ENCODE results near the gene U2SURP. TPM values are rescaled to one million over a fixed set of nuclear protein-coding genes. Genes with fewer than 3 reads are reported as not detected.

Gene U2SURP
- total and polyA plus RNA-seq, 4 donors: 8.3 to 41.2 (median 30.3) TPM

DNA sequence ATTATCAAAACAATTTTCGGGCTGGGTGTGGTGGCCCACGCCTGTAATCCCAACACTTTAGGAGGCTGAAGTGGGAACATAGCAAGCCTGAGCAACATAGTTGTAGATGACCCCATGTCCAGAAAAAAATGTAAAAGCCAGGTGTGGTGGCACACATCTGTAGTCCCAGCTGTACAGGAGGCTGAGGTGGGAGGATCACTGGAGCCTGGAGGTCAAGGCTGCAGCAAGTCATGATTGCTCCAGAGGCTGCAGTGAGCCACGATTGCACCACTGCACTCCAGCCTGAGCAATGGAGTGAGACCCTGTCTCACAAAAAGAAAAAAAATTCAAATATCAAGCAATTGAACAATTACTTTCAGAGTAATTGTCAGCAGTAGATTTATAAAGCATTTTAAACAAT lies 29.9 kb upstream of the U2SURP start:
- 79% methylated on average over 3 of the region's 3 CpGs for WGBS
- no peak for DNase-seq (ENCODE audit: low spot score)
- no peaks in the 10 kb centered on the region for H3K36me3 ChIP-seq (ENCODE audit: control insufficient read depth in 4 of 4, insufficient read depth in 3 of 4, low read depth in 1 of 4, low read length in 3 of 4)

GRCh38 chr3:142972092-142972753 lies 29.1 kb upstream of the U2SURP start:
- Histone ChIP-seq H3K4me3 (ENCODE audit: low read depth in 1 of 3, low read length in 3 of 3) (no peak overlapping the region), H3K27ac (ENCODE audit: low read depth in 1 of 2, low read length in 2 of 2) (no peak overlapping the region), H3K27me3 (ENCODE audit: control insufficient read depth in 4 of 4, insufficient read depth in 4 of 4, low read length in 3 of 4) (no peaks in the 10 kb centered on the region), H3K9ac (ENCODE audit: low read depth in 1 of 2, low read length in 2 of 2) (no peak overlapping the region), H3K4me1 (ENCODE audit: control insufficient read depth in 4 of 4, insufficient read depth in 4 of 4, low read length in 3 of 4) (peaks cover 4 to 28% (median 25%) of the 10 kb centered on the region in 4 donors), H3K9me3 (ENCODE audit: control insufficient read depth in 4 of 4, low read length in 3 of 4) (no peaks in the 10 kb centered on the region), H3K36me3 (ENCODE audit: control insufficient read depth in 4 of 4, insufficient read depth in 3 of 4, low read depth in 1 of 4, low read length in 3 of 4) (no peaks in the 10 kb centered on the region)
- 91% methylated on average over 7 of the region's 7 CpGs for WGBS
- no peak for DNase-seq (ENCODE audit: low spot score)
- no peak for TF ChIP-seq JUND (IDR thresholded peaks at IDR 0.05)
- no peak for TF ChIP-seq SP1 (IDR thresholded peaks at IDR 0.05)
- TF ChIP-seq, protein P1, sequence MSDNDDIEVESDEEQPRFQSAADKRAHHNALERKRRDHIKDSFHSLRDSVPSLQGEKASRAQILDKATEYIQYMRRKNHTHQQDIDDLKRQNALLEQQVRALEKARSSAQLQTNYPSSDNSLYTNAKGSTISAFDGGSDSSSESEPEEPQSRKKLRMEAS (IDR thresholded peaks at IDR 0.05): no peak
- TF ChIP-seq HNF4G (IDR thresholded peaks at IDR 0.05): no peak
- no peak for TF ChIP-seq NR2F2 (IDR thresholded peaks at IDR 0.05)
- no peak for TF ChIP-seq FOXA1 (IDR thresholded peaks at IDR 0.05)
- TF ChIP-seq EGR1 (IDR thresholded peaks at IDR 0.05; ENCODE audit: low read depth in 2 of 2): no peak
- no peak for TF ChIP-seq RXRA (IDR thresholded peaks at IDR 0.05)
- no peak for TF ChIP-seq YY1 (IDR thresholded peaks at IDR 0.05)
- TF ChIP-seq GABPA (IDR thresholded peaks at IDR 0.05 in 1 of 2, conservative IDR thresholded peaks at IDR 0.05 in 1 of 2): no peak
- TF ChIP-seq FOXA2 (IDR thresholded peaks at IDR 0.05): no peak
- TF ChIP-seq ATF3 (IDR thresholded peaks at IDR 0.05): no peak
- TF ChIP-seq, protein P2, sequence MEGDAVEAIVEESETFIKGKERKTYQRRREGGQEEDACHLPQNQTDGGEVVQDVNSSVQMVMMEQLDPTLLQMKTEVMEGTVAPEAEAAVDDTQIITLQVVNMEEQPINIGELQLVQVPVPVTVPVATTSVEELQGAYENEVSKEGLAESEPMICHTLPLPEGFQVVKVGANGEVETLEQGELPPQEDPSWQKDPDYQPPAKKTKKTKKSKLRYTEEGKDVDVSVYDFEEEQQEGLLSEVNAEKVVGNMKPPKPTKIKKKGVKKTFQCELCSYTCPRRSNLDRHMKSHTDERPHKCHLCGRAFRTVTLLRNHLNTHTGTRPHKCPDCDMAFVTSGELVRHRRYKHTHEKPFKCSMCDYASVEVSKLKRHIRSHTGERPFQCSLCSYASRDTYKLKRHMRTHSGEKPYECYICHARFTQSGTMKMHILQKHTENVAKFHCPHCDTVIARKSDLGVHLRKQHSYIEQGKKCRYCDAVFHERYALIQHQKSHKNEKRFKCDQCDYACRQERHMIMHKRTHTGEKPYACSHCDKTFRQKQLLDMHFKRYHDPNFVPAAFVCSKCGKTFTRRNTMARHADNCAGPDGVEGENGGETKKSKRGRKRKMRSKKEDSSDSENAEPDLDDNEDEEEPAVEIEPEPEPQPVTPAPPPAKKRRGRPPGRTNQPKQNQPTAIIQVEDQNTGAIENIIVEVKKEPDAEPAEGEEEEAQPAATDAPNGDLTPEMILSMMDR (IDR thresholded peaks at IDR 0.05; ENCODE audit: low read depth, low read length, missing input control): no peak
- TF ChIP-seq TAF1 (conservative IDR thresholded peaks at IDR 0.05): no peak
- no peak for TF ChIP-seq RAD21 (IDR thresholded peaks at IDR 0.05)

More for the DNA sequence above, 29.9 kb upstream of the U2SURP start:
- TF ChIP-seq HNF4G (IDR thresholded peaks at IDR 0.05) (no peak), ZBTB33 (IDR thresholded peaks at IDR 0.05) (no peak), FOXA1 (IDR thresholded peaks at IDR 0.05) (no peak), YY1 (IDR thresholded peaks at IDR 0.05) (no peak), JUND (IDR thresholded peaks at IDR 0.05) (no peak), ATF3 (IDR thresholded peaks at IDR 0.05) (no peak), TAF1 (conservative IDR thresholded peaks at IDR 0.05) (no peak), GABPA (IDR thresholded peaks at IDR 0.05 in 1 of 2, conservative IDR thresholded peaks at IDR 0.05 in 1 of 2) (no peak)
- TF ChIP-seq, protein P3, sequence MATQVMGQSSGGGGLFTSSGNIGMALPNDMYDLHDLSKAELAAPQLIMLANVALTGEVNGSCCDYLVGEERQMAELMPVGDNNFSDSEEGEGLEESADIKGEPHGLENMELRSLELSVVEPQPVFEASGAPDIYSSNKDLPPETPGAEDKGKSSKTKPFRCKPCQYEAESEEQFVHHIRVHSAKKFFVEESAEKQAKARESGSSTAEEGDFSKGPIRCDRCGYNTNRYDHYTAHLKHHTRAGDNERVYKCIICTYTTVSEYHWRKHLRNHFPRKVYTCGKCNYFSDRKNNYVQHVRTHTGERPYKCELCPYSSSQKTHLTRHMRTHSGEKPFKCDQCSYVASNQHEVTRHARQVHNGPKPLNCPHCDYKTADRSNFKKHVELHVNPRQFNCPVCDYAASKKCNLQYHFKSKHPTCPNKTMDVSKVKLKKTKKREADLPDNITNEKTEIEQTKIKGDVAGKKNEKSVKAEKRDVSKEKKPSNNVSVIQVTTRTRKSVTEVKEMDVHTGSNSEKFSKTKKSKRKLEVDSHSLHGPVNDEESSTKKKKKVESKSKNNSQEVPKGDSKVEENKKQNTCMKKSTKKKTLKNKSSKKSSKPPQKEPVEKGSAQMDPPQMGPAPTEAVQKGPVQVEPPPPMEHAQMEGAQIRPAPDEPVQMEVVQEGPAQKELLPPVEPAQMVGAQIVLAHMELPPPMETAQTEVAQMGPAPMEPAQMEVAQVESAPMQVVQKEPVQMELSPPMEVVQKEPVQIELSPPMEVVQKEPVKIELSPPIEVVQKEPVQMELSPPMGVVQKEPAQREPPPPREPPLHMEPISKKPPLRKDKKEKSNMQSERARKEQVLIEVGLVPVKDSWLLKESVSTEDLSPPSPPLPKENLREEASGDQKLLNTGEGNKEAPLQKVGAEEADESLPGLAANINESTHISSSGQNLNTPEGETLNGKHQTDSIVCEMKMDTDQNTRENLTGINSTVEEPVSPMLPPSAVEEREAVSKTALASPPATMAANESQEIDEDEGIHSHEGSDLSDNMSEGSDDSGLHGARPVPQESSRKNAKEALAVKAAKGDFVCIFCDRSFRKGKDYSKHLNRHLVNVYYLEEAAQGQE (IDR thresholded peaks at IDR 0.05): no peak
- H3K9ac ChIP-seq (ENCODE audit: low read depth in 1 of 2, low read length in 2 of 2): no peak overlapping the region
- no peaks in the 10 kb centered on the region for H3K9me3 ChIP-seq (ENCODE audit: control insufficient read depth in 4 of 4, low read length in 3 of 4)
- no peaks in the 10 kb centered on the region for H3K27me3 ChIP-seq (ENCODE audit: control insufficient read depth in 4 of 4, insufficient read depth in 4 of 4, low read length in 3 of 4)
- H3K4me3 ChIP-seq (ENCODE audit: low read depth in 1 of 3, low read length in 3 of 3): no peak overlapping the region
- H3K27ac ChIP-seq (ENCODE audit: low read depth in 1 of 2, low read length in 2 of 2): no peak overlapping the region
- H3K4me1 ChIP-seq (ENCODE audit: control insufficient read depth in 4 of 4, insufficient read depth in 4 of 4, low read length in 3 of 4): peaks cover 2 to 28% (median 25%) of the 10 kb centered on the region in 4 donors

All from liver (tissue), 9 donors.